HG02970 (cell line): ENCODE measurements around the gene UNC93A.
"Not testable (repeated sequence)": the region's sequence is repeated elsewhere in the genome, so short reads cannot be mapped to it uniquely, and the experiment has no call there.

Experiments used
- ATAC-seq: cut with Tn5 transposase; IDR thresholded peaks from one replicate; pipeline ENCODE4 v1.9.1; 2021; ENCODE audit warnings: mild to moderate bottlenecking, moderate library complexity, moderate number of reproducible peaks; ENCODE audit not compliant: unreplicated experiment, low FRiP score

Gene UNC93A

DNA sequence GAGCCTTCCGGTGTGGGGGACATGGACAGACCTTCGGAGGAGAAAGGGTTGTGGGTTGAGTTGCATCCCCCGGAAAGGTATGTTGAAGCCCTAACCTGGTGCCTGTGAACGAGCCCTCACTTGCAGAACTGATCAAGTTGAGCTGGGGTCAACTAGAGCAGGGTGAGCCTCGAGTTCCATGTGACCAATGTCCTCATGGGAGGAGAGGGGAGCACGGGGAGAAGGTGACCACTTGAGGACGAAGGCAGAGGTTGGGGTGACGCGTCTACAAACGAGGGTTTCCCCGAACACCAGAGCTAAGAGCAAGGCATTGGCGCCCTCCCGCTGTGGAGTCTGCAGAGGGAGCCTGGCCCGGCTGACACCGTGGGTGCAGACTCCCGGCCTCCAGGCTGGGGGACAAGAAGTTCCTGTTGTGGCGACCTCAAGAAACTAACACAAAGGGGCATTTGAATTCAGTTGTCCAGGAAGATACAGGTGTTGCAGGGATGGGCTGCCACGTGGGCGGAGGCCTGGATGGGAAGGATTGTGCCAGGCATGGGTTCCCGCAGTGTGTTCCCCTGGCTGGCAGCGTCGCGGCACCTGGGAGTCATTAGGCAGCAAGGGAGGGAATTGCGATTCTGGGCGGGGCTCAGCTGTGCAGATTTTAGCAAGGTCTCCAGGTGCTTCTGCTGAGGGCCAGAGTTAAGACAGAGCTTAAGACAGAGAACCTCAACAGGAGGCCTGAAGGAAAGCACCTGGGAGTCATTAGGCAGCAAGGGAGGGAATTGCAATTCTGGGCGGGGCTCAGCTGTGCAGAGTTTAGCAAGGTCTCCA is 20.4 kb upstream of the UNC93A start:
- ATAC-seq: no peak

- no peak for ATAC-seq
These were observed 19.0 kb upstream of the UNC93A start for GRCh38 chr6:167272151-167272550.

DNA sequence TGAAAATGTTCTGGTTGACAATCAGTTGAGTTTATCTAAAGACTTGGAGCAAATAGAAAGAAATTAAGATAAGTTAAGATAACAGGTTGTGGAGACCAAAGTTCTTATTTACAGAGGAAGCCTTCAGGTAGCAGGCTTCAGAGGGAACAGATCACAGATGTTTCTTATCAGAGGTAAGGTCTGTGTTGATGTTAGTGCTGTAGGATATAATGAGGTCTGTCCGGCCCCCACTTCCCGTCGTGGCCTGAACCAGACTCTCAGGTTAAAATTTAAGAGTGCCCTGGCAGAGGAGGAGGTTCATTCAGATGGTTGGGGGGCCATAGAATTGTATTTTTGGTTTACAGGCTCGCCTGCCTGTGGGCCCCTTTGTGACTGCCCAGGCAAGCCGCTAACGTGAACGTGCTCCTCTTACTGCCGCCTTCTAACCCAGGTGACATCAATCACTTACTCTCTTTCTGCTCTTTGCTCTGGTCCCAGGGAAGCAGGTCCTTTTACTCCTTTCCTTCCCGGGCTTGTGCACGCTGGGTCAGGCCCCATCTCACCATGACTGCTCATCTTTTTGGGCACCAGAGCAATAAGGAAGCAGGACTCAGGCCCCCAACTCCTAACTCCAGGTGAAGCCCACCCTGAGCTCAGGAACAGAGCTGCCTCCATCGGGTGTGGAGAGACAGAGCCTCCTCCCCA is 18.3 kb upstream of the UNC93A start:
- no peak for ATAC-seq

GRCh38 chr6:167274270-167274669 is 16.8 kb upstream of the UNC93A start:
- no peak for ATAC-seq

GRCh38 chr6:167275001-167275400 is 16.1 kb upstream of the UNC93A start:
- no peak for ATAC-seq

- ATAC-seq: no peak
These were observed 15.7 kb upstream of the UNC93A start for GRCh38 chr6:167275436-167275835.

DNA sequence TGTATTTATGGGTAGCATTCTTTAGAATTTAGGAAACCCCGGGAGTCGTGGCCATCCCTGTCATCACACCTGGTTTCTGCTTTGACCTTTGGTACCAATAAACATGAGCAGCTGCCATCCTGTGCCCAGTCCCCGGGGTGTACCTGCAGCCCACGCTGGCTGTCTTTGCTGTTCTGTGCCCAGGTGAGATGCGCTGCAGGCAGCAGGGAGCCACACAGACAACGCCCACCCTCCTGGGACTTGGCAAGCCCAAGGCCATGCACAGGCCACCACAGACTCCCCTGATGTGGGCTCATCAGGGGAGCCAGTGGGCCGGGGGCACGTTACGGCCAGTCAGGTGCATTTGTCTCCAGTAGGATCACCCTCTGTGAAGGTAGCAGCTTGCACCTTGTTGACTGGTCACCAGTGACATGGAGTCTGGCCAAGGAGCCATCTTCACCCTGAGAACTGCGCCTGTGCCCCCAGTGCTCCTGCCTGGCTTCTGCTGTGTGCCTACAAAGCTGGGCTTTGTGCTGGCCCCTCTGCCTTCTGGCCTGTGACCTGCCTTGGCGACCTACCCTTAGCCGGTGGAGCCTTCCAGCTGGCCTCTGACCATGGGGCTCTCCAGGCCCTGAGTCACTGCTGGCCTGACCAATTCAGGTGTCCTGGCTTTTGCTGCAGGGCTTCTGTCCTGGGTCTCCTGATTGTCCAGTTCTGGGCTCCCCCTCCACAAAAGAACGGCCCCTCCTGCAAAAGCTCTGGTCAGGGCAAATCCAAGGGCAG is 14.2 kb upstream of the UNC93A start:
- ATAC-seq: no peak

DNA sequence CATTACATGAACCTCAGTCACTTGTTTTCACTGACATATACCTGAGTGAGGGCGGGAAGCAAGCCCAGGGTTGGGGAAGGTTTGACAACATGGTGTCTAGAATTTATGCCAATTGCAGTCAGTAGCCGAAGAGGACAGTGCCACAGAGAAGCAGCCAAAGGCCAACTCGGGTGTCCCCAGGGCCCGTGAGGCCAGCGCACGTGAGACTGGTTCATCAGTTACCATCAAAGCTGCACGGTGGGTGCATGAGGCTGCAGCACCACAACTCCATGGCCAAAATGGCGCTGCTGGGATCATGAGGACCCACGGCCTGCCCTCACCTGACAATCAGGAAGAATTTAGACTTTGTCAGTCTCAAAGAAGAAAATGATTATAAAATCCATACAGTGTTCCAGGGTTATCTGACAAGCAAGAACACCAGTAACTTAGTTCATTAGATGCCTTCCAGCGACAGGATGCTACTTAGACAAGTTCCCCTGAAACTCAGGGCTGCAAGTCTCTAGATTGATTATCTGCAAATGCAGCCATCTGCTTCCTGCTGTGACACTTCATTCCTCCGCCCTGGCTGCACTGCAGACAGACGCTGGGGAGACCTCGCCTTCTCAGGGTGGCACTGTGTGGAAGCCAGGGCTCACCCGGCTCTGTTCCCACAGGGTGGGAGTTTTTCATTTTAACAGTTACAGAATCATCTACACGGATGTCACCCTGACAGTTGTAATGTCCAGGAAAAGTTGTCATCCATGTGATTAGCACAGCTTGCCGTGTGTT is 12.8 kb upstream of the UNC93A start:
- ATAC-seq: not testable (repeated sequence)

- ATAC-seq: no peak
These were observed 11.2 kb upstream of the UNC93A start for GRCh38 chr6:167279766-167280446.

GRCh38 chr6:167280466-167280865 is 10.6 kb upstream of the UNC93A start:
- ATAC-seq: not testable (repeated sequence)

DNA sequence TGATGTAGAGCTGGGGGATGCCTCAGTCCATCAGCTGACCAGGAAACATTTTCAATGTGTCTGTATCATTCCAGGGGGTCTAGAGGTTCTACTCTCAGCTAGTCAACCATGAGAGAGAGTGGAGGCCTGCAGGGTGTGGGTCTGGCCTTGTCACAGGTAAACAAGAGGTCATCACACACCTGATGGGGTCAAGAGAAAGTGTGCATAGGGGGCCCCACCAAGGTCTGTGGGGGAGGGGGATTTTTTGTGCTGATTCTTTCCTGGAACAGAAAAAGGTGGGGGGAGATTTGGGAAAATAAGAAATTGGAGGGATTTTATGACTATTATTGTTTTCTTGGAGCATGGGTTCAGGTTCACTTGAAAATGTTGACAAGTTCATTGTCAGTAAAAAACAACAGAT is 8.9 kb upstream of the UNC93A start:
- no peak for ATAC-seq

DNA sequence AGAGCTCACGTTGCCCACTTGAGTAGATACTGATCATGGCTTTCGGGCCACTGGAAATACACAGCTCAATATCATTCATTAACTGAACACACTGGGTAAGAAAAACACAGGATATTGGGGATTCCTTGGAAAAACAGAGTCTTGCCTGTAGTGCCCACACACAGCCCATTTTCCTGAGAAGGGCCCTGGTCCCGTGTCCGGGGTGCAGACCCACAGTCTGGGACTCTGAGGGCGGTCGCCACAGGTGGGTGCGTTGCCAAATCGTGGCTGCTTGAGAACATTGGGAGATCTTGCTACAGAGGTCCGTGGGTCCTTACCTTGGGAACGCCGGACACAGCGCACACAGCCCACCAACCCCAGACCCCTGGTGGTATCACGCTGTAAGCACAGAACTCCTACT is 6.5 kb upstream of the UNC93A start:
- ATAC-seq: not testable (repeated sequence)

DNA sequence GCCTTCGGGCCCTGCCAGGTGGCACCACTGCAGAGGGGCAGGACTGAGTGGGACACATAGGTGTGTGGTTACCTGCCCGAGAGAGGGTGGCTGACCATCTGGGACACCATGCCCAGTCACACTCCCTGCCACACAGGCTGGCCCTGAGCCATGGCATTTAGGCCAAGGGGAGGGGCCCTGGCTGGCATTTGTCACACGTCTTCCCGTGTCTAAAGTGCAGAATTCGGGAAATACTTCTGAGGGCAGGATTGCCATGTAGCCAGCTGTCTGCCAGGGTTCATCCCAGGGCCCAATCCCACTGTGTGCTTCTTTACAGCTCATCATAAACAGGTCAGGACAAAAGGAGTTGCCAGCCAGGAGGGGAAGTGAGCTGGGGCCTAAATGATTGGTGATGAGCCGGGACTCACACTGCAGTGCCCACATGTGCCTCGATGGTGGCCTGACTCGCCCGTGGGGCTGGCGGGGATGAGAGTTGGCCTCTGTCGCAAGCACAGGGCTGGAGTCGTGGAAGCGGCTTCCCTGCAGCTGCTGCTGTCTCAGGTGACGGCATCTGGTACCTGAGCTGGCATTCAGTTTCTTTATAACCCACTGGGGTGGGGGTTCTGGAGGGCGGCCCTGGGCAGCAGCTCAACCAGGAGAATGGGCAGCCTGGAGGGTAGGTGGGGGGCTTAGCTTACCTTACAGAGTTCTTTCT is 5.9 kb upstream of the UNC93A start:
- no peak for ATAC-seq

- ATAC-seq: no peak
These were observed 3.5 kb upstream of the UNC93A start for GRCh38 chr6:167287513-167288048.

GRCh38 chr6:167288591-167289225 is 2.4 kb upstream of the UNC93A start:
- not testable (repeated sequence) for ATAC-seq

DNA sequence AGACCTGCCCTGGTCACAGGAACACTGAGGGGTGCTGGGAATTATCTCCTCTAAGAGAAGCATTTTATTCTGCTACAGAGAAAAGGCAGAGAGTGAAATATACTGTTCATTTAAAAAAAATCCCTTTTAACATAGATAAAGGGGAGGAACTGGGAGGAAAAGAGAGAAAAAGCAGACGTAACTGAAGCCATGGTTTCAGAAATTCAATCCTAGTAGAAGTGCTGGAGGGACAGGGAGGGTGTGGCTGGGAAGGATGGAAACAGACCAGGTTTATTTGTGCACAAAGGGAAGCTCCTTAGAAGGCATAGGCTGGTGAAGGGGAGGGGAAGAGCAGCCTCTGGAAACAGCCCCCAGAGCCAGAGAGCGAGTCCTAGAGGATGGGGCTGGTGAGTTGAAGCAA is 1.8 kb upstream of the UNC93A start:
- ATAC-seq: not testable (repeated sequence)

DNA sequence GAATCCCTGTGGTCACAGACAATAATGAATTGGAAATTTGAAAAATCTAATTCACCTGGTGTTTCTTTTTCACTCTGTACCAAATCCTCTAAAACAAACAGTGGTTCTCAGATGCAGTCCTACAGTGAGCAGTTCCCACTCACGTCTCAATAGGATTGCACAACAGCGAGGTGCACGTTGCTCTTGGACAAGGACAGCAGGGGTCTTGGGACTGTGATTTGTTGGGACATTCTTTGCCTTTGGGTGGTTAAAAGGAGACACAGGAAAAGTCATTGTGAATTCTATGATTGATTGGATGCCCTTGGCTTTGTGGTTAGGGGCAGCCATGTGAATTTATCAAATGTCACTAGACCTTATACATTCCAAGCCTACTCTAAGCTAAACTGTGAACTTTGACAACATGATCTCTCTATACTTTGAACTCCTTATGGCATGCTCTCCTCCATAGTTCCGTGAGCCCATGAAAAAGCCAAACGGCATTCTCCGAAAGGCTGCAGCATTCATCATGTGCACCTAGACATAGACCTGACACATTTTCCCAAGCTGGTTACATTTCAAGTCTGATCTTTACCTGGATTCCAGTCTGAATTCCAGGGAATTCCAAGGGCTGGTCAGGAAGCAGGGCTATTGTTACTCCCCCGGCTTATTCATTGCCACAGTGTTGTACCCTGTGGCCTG is 647 bp downstream of the UNC93A start:
- no peak for ATAC-seq
